ENCODE measurements around the gene ZCCHC4.

Gene ZCCHC4

GRCh38 chr4:25312496-25313200, at the start of gene ZCCHC4:
Gene ZCCHC4 (plus strand): TSS chr4:25312774. CDS start chr4:25312810, 36 bp downstream.
- Histone ChIP-seq H3K4me3 (ENCODE audit: low read length in 2 of 2) (peak within 1 kb of the TSS; percentile 72 to 93), H3K9me3 (ENCODE audit: control insufficient read depth in 2 of 2, low read length in 2 of 2) (no peaks in the 10 kb centered on the region), H3K27ac (ENCODE audit: low read length) (no peak within 1 kb of the TSS), H3K4me1 (ENCODE audit: control insufficient read depth, insufficient read depth, low read length) (peaks cover 6% of the 10 kb centered on the region), H3K27me3 (ENCODE audit: control insufficient read depth in 1 of 2, insufficient read depth in 2 of 2, low read length in 2 of 2) (no peaks in the 10 kb centered on the region), H3K36me3 (ENCODE audit: control insufficient read depth in 2 of 2, insufficient read depth in 2 of 2, low read length in 2 of 2) (peaks cover 0 to 5% of the 10 kb centered on the region in 2 donors), H3K9ac (ENCODE audit: low read length in 2 of 2) (peak within 1 kb of the TSS; percentile 71 to 94)

DNA sequence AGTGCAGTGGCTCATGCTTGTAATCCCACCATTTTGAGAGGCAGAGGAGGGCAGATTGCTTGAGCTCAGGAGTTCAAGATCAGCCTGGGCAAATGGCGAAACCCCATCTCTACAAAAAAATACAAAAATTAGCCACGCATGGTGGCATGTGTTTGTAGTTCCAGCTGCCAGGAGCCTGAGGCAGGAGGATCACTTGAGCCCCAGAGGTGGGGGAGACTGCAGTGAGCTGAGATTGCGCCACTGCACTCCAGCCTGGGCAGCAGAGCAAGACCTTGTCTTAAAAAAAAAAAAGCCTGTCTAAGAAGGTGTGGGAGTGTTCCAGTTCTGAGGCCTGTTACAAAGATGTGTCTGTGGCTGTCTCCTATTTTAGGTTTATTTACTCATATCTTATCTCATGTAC, 40.7 kb upstream of the ZCCHC4 start:
- Histone ChIP-seq H3K36me3 (ENCODE audit: control insufficient read depth in 2 of 2, insufficient read depth in 2 of 2, low read length in 2 of 2) (peaks cover 5% of the 10 kb centered on the region in 2 donors), H3K4me3 (ENCODE audit: low read length in 2 of 2) (no peak overlapping the region), H3K27me3 (ENCODE audit: control insufficient read depth in 1 of 2, insufficient read depth in 2 of 2, low read length in 2 of 2) (no peaks in the 10 kb centered on the region)

DNA sequence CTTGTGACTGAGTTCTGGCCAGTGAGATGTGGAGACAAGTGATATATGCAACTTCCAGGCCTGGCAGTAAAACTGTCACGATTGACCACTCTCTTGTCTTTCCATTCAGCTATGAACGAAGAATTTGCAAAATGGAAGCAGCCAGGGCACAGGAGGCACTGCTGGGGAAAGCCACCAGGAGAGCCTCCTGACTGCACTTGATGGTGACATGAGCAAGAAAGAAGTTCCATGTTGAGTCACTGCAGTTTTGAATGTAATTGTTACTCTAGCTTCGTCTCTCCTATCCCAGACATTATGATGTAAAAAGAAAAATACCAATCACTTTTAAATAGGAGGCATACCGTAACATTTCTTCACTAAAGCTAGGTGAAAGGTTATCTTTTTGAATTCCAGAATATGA, 32.4 kb upstream of the ZCCHC4 start:
- peaks cover 0 to 5% of the 10 kb centered on the region in 2 donors for H3K36me3 ChIP-seq (ENCODE audit: control insufficient read depth in 2 of 2, insufficient read depth in 2 of 2, low read length in 2 of 2)
- no peaks in the 10 kb centered on the region for H3K9me3 ChIP-seq (ENCODE audit: control insufficient read depth in 2 of 2, low read length in 2 of 2)
- no peak overlapping the region for H3K9ac ChIP-seq (ENCODE audit: low read length in 2 of 2)
- no peaks in the 10 kb centered on the region for H3K27me3 ChIP-seq (ENCODE audit: control insufficient read depth in 1 of 2, insufficient read depth in 2 of 2, low read length in 2 of 2)
- no peak overlapping the region for H3K4me3 ChIP-seq (ENCODE audit: low read length in 2 of 2)
- H3K4me1 ChIP-seq (ENCODE audit: control insufficient read depth, insufficient read depth, low read length) = no peaks in the 10 kb centered on the region
- H3K27ac ChIP-seq (ENCODE audit: low read length) = no peak overlapping the region

More for the DNA sequence above, 40.7 kb upstream of the ZCCHC4 start:
- Histone ChIP-seq H3K4me1 (ENCODE audit: control insufficient read depth, insufficient read depth, low read length) (no peaks in the 10 kb centered on the region), H3K9ac (ENCODE audit: low read length in 2 of 2) (no peak overlapping the region), H3K9me3 (ENCODE audit: control insufficient read depth in 2 of 2, low read length in 2 of 2) (no peaks in the 10 kb centered on the region), H3K27ac (ENCODE audit: low read length) (no peak overlapping the region)

GRCh38 chr4:25283948-25284347, 28.6 kb upstream of the ZCCHC4 start:
- H3K4me1 ChIP-seq (ENCODE audit: control insufficient read depth, insufficient read depth, low read length) = no peaks in the 10 kb centered on the region
- H3K4me3 ChIP-seq (ENCODE audit: low read length in 2 of 2) = no peak overlapping the region
- no peak overlapping the region for H3K27ac ChIP-seq (ENCODE audit: low read length)
- no peaks in the 10 kb centered on the region for H3K9me3 ChIP-seq (ENCODE audit: control insufficient read depth in 2 of 2, low read length in 2 of 2)
- H3K27me3 ChIP-seq (ENCODE audit: control insufficient read depth in 1 of 2, insufficient read depth in 2 of 2, low read length in 2 of 2) = no peaks in the 10 kb centered on the region
- no peak overlapping the region for H3K9ac ChIP-seq (ENCODE audit: low read length in 2 of 2)
- H3K36me3 ChIP-seq (ENCODE audit: control insufficient read depth in 2 of 2, insufficient read depth in 2 of 2, low read length in 2 of 2) = peaks cover 0 to 3% of the 10 kb centered on the region in 2 donors

- Histone ChIP-seq H3K4me1 (ENCODE audit: control insufficient read depth, insufficient read depth, low read length) (no peaks in the 10 kb centered on the region), H3K9ac (ENCODE audit: low read length in 2 of 2) (no peak overlapping the region), H3K27me3 (ENCODE audit: control insufficient read depth in 1 of 2, insufficient read depth in 2 of 2, low read length in 2 of 2) (no peaks in the 10 kb centered on the region), H3K27ac (ENCODE audit: low read length) (no peak overlapping the region), H3K36me3 (ENCODE audit: control insufficient read depth in 2 of 2, insufficient read depth in 2 of 2, low read length in 2 of 2) (peaks cover 0 to 3% of the 10 kb centered on the region in 2 donors), H3K4me3 (ENCODE audit: low read length in 2 of 2) (no peak overlapping the region), H3K9me3 (ENCODE audit: control insufficient read depth in 2 of 2, low read length in 2 of 2) (no peaks in the 10 kb centered on the region)
Measured at GRCh38 chr4:25284466-25284865, 28.1 kb upstream of the ZCCHC4 start.

DNA sequence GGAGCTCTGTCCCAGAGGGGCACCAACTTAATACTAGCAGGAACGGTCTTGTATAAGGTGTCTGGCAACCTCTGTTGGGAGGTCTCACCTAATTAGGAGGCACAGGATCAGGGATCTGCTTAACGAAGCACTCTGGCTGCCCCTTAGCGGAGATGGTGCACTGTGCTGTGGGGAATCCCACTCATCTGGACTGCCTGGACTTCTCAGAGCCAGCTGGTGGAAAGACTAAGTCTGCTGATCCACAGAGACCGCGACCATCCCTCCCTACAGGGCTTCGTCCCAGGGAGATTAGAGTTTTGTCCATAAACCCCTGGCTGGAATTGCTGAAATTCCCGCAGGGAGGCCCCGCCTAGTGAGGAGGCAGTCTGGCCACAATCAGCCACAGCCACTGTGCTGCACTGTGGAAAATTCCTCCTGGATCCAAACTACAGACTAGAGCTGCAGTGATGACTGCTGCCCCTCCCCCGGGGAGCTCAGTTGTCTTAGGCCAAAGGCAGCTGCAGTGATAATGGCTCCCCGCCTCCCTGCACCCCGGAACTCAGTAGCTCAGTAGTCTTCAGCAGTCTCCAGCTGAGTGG, 22.0 kb upstream of the ZCCHC4 start:
- H3K27ac ChIP-seq (ENCODE audit: low read length) = no peak overlapping the region
- no peaks in the 10 kb centered on the region for H3K36me3 ChIP-seq (ENCODE audit: control insufficient read depth in 2 of 2, insufficient read depth in 2 of 2, low read length in 2 of 2)
- peaks cover 0 to 2% of the 10 kb centered on the region in 2 donors for H3K9me3 ChIP-seq (ENCODE audit: control insufficient read depth in 2 of 2, low read length in 2 of 2)
- H3K4me3 ChIP-seq (ENCODE audit: low read length in 2 of 2) = no peak overlapping the region
- H3K27me3 ChIP-seq (ENCODE audit: control insufficient read depth in 1 of 2, insufficient read depth in 2 of 2, low read length in 2 of 2) = no peaks in the 10 kb centered on the region
- no peaks in the 10 kb centered on the region for H3K4me1 ChIP-seq (ENCODE audit: control insufficient read depth, insufficient read depth, low read length)
- H3K9ac ChIP-seq (ENCODE audit: low read length in 2 of 2) = no peak overlapping the region

DNA sequence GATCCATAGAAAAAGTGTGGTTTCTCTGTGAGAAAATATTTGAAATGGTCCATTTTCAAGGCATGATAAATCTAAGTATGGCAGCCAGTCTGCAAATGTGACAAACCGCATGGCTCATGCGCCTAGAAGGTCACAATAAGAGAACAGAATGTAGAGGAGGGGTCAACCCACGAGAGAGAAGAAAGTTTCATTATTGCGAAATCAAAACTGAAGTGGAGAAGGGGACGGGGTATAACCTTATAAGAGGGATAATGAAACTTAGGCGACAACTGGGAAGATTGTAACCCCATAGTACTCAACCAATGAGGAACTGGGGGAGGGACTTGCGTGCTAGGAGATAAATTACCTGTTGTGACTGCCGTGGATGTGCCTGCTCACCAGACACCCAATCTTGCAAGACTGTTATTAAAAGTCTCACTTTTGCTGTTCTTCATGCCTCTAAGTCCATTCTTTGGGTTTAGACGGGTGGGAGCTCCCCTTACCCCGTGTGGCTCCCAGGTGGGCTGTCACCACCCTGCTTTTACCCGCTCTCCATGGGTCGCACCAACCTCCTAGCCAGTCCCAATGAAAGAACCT, 21.3 kb upstream of the ZCCHC4 start:
- no peaks in the 10 kb centered on the region for H3K27me3 ChIP-seq (ENCODE audit: control insufficient read depth in 1 of 2, insufficient read depth in 2 of 2, low read length in 2 of 2)
- H3K9ac ChIP-seq (ENCODE audit: low read length in 2 of 2) = no peak overlapping the region
- H3K27ac ChIP-seq (ENCODE audit: low read length) = no peak overlapping the region
- peaks cover 0 to 2% of the 10 kb centered on the region in 2 donors for H3K9me3 ChIP-seq (ENCODE audit: control insufficient read depth in 2 of 2, low read length in 2 of 2)
- H3K36me3 ChIP-seq (ENCODE audit: control insufficient read depth in 2 of 2, insufficient read depth in 2 of 2, low read length in 2 of 2) = no peaks in the 10 kb centered on the region
- no peak overlapping the region for H3K4me3 ChIP-seq (ENCODE audit: low read length in 2 of 2)
- no peaks in the 10 kb centered on the region for H3K4me1 ChIP-seq (ENCODE audit: control insufficient read depth, insufficient read depth, low read length)

DNA sequence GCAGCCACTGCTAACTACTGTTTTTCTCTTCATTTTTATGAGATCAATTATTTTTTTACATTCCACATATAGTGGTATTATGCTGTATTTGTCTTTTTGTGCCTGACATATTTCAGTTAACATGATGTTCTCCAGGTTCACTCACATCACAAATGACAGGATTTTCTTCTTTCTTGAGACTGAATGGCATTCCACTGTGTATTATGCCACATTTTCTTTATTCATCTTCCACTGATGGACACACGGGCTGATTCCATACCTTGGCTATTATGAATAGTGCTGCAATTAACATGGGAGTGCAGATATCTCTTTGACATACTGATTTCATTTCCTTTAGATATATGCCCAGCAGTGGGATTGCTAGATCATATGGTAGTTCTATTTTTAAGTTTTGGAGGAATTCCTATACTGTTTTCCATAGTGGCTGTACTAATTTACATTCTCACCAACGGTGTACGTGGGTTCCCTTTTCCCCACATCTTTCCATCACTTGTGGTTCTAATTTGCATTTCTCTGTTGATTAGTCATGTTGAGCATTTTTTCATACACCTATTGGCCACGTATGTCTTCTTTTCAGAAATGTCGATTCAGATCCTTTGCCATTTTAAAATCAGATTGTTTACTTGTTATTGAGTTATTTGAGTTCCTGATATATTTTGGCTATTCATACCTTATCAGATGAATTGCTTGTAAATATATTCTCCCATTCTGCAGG, 14.9 kb upstream of the ZCCHC4 start:
- H3K4me3 ChIP-seq (ENCODE audit: low read length in 2 of 2) = no peak overlapping the region
- no peaks in the 10 kb centered on the region for H3K36me3 ChIP-seq (ENCODE audit: control insufficient read depth in 2 of 2, insufficient read depth in 2 of 2, low read length in 2 of 2)
- H3K4me1 ChIP-seq (ENCODE audit: control insufficient read depth, insufficient read depth, low read length) = no peaks in the 10 kb centered on the region
- H3K27ac ChIP-seq (ENCODE audit: low read length) = no peak overlapping the region
- H3K27me3 ChIP-seq (ENCODE audit: control insufficient read depth in 1 of 2, insufficient read depth in 2 of 2, low read length in 2 of 2) = peaks cover 0 to 6% of the 10 kb centered on the region in 2 donors
- H3K9ac ChIP-seq (ENCODE audit: low read length in 2 of 2) = no peak overlapping the region
- peaks cover 0 to 2% of the 10 kb centered on the region in 2 donors for H3K9me3 ChIP-seq (ENCODE audit: control insufficient read depth in 2 of 2, low read length in 2 of 2)

DNA sequence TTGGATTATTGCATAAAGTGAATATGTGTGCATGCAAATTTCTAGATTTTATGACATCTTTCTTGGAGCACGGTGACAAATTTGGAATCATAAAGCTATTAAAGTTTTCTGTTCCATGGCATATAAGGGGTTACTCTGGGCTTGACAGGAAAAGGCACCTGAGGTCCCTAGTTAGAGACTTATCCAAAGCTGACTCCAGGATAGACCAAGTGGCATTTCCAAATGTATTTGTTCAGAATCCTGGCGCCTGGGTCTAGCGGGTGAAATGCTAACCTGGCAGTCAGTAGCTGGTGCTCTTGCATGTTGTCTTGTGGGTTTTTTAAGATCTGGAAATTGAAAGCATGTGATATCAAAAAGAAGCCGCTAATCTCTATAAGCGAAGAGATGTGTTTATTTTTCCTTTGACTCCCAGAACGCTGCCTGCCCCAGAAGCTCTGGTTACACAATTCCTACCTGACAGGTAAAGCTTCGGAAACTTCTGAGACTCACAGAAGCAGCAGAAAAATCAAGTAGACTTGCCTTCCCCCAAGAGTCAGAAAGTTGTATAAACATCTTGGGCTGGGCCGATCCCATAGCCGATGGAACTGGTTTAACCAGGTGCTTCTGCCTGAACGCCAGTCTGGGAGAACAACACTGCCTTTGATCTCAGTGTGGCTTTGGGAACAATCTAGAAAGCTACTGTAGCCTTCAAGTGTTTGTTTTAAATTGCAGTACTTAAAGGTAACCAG, 12.9 kb upstream of the ZCCHC4 start:
- Histone ChIP-seq H3K36me3 (ENCODE audit: control insufficient read depth in 2 of 2, insufficient read depth in 2 of 2, low read length in 2 of 2) (no peaks in the 10 kb centered on the region), H3K4me1 (ENCODE audit: control insufficient read depth, insufficient read depth, low read length) (no peaks in the 10 kb centered on the region), H3K9me3 (ENCODE audit: control insufficient read depth in 2 of 2, low read length in 2 of 2) (peaks cover 0 to 1% of the 10 kb centered on the region in 2 donors), H3K4me3 (ENCODE audit: low read length in 2 of 2) (no peak overlapping the region), H3K27ac (ENCODE audit: low read length) (no peak overlapping the region), H3K27me3 (ENCODE audit: control insufficient read depth in 1 of 2, insufficient read depth in 2 of 2, low read length in 2 of 2) (peaks cover 0 to 6% of the 10 kb centered on the region in 2 donors), H3K9ac (ENCODE audit: low read length in 2 of 2) (no peak overlapping the region)

DNA sequence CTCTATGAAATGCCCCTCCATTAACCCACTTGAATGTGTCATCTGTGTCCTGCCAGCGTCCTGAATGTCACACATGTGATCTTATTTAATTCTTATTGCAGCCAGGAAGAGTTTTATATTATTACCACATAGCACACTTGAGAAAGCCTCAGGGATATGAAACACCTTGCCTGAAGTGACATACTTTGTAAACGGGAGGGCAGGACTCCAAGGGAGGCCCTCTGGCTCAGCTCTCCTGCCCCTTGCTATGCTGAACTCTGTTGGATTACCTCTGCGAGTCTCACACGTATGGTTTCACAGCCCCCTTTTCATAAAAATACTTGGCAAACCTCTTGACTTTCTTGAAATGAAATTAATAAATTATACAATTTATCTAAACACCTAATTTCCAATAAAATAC, 11.1 kb upstream of the ZCCHC4 start:
- no peaks in the 10 kb centered on the region for H3K9me3 ChIP-seq (ENCODE audit: control insufficient read depth in 2 of 2, low read length in 2 of 2)
- H3K4me3 ChIP-seq (ENCODE audit: low read length in 2 of 2) = no peak overlapping the region
- no peak overlapping the region for H3K9ac ChIP-seq (ENCODE audit: low read length in 2 of 2)
- H3K27ac ChIP-seq (ENCODE audit: low read length) = no peak overlapping the region
- peaks cover 0 to 6% of the 10 kb centered on the region in 2 donors for H3K27me3 ChIP-seq (ENCODE audit: control insufficient read depth in 1 of 2, insufficient read depth in 2 of 2, low read length in 2 of 2)
- H3K36me3 ChIP-seq (ENCODE audit: control insufficient read depth in 2 of 2, insufficient read depth in 2 of 2, low read length in 2 of 2) = no peaks in the 10 kb centered on the region
- H3K4me1 ChIP-seq (ENCODE audit: control insufficient read depth, insufficient read depth, low read length) = no peaks in the 10 kb centered on the region

All from stomach smooth muscle (tissue), 2 donors.